HG03378 (cell line): Measurements from ENCODE around the gene XYLB.
"Not testable (repeated sequence)": the region's sequence is repeated elsewhere in the genome, so short reads cannot be mapped to it uniquely, and the experiment has no call there.

Experiments
- ATAC-seq: cut with Tn5 transposase; IDR thresholded peaks from one replicate; pipeline ENCODE4 v1.9.1; 2021; ENCODE audit warnings: mild to moderate bottlenecking, moderate library complexity; ENCODE audit not compliant: unreplicated experiment

The XYLB gene

DNA sequence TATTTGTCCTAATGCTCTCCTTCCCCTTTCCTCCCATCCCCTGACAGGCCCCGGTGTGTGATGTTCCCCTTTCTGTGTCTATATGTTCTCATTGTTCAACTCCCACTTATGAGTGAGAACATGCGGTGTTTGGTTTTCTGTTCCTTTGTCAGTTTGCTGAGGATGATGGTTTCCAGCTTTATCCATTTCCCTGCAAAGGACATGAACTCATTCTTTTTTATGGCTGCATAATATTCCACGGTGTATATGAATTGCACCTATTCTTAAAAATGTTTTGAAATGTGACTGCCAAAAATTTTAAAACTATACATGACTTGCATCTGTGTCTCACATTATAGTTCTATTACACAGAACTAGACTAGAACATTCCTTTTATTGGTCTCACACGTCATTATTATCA, 25.9 kb upstream of the XYLB start:
- not testable (repeated sequence) for ATAC-seq

DNA sequence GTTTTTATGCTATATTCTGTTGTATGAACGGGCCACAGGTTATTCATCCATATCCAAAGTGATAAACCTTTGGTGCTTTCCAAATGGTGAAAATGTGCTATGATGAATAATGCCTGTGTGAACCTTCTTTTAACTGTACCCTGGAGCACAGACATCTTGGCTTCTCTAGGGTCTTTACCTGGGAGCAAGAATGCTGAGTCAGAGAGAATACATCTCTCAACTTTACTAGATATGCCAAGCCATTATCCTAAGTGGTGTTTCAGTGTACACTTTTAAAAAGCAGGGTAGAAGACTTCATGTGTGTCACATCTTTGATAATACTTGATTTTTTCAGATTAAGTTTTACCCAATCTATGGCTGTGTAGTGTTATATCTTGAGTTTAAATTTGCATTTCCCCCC, 23.5 kb upstream of the XYLB start:
- no peak for ATAC-seq

DNA sequence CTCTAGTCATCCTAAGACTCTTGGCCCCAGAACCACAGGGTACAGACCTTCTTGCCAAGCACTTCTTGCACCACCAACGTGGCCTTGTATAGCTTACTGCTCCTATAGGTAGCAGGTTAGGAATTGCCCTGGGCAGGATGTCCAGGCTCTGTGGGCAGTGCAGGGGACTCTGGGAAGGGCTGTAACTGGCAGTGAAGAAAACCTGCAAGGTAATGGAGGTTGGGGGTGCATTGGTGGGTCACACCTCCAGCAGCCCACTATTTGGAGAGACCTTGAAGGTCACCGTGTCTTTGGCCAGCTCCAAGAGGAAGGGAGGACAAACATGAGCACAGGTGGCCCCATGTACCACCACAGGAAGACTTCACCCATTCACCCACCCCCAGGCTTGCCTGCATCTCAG, 21.3 kb upstream of the XYLB start:
- no peak for ATAC-seq

DNA sequence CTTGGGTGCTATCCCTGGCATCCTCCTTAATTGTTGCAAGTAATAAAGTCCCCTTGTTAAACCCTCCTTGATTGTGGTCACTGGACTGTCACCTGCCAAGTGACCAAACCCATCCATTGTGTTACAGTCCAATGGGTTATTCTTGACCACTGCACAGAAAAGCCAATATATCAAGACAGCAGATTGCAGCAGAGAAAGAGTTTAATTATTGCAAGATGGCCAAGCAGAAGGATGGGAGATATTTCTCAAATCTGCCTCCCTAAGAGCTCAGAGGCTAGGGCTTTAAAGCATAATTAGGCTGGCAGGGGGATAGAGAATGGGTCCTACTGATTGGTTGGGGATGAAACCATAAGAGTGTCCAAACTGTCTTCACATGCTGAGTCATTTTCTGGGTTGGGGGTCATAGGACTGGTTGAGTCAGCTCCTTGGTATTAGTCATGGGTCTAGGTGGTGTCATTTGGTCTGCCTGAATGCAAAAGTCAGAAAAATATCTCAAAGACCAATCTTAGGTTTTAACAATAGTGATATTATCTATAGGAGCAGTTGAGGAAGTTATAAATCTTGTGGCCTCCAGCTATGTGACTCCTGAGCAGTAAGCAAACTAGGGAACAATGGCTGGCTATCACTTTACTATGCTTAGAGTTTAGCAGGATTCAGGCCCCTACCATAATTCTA, 19.1 kb upstream of the XYLB start:
- no peak for ATAC-seq

DNA sequence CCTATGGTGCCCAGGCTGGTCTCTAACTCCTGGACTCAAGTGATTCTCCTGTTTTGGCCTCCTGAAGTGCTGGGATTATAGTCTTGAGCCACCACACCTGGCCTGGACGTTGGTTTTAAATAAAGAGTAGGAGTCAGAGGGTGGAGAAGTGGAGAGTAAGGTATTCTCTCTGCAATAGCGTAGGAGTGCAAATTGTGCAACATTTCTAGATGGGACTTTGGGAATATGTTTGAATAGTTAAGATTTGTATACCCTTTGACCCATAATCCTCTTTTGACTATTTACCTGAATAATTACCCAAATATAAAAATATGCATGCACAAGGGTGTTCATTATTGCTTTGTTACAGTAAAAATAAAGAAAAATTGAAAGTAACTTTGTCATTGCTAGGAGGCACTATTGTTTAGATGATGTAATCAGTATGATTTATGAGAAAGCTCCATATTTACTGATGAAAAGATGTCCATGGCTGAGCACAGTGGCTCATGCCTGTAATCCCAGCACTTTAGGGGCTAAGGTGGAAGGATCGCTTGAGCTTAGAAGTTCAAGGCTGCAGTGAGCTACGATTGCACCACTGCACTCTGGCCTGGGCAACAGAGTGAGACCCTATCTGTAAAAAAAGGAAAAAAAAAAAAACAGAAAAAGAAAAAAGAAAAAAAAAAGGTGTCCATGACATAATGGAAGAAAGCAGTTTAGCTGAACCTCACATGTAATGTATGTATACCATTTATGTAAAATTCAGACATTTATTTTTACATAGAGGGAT, 15.1 kb upstream of the XYLB start:
- ATAC-seq = no peak

DNA sequence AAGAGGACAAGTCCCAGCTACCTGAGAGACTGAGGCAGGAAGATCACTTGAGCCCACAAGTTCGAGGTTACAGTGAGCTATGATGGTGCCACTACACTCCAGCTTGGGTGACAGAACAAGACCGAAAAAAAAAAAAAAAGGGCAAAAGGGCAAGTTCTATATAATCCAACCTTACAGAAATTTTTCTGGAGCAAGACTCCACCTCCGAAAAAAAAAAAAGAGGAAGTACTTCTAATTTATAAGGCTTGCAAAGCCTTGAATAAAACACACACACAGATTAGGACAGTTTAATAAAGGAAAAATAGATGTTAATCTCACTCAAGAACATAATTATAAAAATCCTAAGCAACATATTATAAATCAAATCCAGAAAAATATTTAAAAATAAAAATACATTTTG, 14.4 kb upstream of the XYLB start:
- ATAC-seq = no peak

DNA sequence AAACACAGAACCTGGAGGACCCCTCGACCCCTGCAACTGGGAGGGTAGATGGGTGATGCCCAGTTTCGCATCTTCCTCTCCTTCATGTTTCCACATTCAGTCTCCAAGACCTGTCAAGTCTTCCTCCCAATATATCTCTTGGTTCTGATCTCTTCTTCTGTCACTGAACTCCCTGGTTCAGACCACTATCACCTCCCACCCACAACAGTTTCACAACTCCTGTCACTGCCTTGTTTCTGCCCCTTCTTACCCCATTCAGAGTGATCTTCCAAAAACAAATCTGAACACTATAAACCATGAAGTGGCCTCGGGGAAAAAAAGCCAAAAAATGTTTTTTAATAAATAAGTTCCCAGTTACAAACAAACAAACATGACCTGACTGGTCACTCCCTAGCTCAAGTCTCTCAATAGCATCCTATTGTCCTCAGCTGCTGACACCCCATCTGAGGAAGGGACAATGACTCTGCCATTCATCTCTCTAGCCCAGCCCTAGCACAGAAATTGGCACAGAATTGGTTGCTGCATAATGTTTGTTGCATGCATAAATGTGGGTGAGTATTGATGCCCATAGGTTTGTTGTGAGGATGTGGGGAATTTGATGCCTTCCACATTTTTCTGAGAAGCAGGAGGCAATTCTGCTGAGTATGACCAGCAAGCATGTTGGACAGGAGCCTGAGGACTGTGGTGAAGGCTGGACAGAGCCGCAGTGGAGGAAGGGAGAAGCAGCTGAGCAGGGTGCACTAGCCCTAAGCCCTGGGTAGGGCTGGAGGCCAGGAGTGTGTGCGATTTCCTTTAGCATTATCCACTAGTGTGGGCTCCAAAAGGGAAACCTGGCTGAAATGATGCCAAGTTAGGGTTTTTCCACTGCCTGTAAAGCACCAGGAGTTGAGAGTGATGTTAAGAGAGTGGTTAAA, 12.2 kb upstream of the XYLB start:
- ATAC-seq = no peak

DNA sequence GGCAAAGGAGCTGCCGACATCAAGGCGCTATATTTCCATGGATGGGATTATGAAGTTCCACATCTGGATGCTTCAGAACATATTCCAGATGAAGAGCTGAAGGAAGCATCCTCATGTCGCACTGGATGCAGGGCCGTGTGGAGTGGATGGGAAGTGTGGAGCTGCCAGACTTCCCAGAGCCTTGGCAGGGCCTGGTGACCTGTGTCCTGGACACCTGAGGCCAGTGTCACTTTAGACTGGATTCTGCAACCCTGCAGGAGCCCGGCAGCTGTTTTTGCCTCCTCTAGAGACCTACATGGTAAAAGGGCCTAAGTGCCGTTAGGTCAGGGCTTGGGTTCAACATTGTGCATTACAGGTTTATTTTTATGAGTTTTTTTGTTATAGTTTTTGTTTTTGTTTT, 11.3 kb upstream of the XYLB start:
- ATAC-seq = no peak

DNA sequence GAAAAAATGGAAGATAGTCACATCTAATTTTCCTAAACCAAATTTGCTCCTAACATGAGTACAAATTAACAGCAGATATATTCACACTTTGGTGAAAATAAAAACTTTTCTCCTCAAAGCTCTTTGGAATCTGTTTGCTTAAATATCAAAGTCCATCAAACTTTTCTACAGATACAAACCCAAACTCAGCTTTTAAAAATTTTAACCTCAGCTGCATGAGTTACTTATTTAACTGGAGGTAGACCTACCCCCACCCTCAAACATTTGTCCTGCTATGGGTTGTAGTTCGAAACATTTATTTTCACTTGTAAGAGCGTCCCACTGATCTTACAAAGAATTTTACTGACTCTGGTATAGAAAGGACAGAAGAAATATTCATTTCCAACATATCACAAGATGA, 8.9 kb upstream of the XYLB start:
- ATAC-seq = no peak

DNA sequence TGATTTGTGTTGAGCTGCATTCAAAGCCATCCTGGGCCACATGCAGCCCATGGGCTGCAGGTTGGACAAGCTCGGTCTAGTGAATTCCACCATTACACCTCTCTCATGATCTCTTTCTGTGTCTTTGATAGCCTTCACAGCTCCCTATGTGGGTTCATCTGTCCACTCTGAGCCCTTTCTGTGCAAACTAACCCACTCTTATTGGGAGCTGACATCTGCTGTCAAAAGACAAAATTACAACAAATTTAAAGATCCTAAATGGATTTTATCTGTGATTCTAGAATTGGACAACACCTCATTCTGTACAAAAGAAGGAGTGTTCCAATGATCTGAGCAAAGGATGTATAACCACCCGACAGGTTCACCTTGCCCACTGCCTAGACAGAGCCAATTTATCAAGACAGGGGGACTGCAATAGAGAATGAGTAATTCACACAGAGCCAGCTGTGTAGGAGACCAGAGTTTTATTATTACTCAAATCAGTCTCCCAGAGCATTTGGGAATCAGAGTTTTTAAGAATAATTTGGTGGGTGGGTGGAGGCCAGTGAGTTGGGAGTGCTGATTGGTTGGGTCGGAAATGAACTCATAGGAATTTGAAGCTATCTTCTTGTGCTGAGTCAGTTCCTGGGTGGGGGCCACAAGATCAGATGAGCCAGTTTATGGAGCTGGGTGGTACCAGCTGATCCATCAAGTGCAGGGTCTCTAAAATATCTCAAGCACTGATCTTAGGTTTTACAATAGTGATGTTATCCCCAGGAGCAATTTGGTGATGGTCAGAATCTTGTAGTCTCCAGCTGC, 2.6 kb upstream of the XYLB start:
- no peak for ATAC-seq

DNA sequence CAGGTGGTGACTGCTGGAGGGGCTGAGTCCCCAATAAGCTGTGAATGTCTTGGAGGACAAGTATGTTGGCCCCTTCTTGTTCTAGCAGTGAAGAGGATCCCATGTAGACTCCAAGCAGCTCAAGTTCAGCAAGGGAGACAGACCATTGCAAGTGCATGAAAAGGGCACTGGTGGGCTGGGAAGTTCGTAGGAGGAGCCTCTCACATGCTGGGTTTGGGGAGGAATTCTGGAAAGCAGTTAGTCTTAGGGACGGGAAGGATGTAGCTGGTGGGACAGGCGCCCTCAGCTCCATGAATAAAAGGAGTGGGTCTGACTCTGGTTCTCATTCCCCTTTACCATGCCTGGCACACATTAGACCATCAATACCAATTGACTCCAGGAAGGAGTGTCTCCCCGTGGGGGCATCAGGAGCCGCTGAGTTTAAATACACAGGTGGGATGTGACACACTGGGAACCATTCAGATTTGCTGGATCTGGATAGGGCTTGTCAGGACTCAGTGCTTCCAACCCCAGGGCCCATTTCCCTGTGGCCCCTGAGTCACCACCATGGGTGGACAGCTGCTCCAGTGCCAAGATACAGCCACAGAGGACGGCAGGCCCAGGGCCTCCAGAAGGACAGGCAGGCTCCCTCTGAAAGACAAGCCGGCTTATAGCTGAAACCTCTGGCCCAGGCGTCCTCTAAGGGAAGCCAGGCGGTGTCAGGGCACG, 552 bp upstream of the XYLB start:
- ATAC-seq = peak; percentile 34

DNA sequence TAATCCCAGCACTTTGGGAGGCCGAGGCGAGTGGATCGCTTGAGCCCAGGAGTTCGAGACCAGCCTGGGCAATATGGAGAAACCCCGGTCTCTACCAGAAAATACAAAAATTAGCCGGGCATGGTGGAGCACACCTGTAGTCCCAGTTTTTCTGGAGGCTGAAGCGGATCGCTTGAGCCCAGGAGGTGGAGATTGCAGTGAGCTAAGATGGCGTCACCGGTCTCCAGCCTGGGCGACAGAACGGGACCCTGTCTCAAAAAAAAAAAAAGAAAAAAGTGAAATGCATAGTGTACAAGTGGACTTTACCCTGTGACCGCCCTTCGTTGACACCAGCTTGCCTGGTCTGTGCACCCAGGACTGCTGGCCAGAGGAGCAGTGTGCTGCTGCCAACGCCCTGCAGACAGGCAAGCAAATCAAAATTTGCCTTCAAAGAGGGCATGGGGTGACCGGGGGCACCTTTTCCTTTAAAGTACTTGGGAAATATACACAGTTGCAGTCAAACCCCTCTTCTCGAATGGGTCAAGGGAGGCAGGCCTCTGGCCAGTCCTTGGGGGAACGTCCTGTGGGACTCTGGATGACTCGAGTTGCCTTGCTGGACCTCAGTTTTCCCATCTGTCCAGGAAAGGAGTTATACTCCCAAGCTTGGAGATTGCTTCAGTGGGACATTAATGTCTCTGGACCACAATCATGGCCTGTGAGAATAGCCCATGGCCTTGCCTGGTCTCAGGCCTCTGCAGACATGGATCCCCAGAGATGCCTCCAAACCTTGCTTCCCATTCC, 1.0 kb downstream of the XYLB start:
- no peak for ATAC-seq

DNA sequence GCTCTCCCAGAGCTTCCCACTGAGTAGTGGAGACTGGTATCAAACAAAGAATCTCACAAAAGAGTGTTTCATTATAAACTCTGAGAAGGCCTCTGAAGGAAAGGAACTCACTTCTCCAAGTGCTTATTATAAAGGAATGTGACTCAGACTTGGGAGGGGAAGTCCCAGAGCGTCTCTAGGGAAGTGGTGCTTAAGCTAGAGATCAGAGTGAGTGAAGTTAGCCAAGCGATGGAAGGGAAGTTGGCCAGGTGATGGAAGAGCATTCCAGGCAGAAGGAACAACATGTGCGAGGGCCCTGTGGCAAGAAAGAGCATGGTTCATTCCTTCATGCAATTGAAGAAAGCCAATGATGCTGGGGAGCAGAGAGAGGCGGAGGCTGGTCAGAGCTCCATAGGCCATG, 2.3 kb downstream of the XYLB start:
- no peak for ATAC-seq

DNA sequence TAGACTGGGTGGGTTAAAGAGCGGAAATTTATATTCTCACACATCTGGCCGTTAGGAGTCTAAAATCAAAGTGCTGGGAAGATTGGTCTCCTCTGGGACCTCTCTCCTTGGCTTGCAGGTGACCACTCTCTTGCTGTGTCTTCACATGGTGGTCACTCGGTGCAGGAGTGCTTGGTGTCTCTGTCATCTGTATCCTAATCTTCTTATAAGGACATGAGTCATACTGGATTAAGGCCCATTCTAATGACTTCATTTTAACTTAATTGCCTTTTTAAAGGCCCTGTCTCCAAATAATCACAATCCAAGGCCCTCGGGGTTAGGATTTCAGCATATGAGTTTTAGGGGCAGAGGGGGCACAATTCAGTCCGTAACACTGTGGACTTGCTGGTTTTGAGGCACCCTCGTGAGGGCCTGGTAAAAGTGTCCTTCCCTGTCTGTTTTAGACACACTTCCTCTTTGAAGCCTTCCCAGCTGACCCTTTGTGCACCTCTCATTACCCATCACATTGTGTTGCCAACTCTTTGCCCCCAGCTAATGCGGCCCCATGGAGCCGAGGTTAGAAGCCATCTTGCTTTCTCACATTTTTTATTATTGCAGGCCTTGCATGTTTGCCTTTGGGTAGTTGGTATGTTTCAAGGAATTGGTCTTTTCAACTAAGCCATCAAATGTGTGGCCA, 3.2 kb downstream of the XYLB start:
- ATAC-seq = no peak

DNA sequence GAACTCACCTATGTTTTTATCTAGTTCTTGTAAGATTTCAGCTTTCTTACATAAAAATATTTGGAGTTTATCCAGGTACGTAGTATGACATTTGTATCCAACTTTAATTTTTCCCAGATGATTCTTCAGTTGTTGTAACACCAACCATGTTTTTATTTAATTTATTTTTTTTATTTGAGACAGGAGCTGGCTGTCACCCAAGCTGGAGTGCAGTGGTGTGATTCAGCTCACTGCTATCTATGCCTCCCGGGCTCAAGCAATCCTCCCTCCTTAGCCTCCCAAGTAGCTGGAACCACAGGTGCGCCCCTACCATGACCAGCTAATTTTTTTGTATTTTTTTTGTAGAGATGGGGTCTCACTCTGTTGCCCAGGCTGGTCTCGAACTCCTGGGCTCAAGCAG, 6.6 kb downstream of the XYLB start:
- no peak for ATAC-seq

DNA sequence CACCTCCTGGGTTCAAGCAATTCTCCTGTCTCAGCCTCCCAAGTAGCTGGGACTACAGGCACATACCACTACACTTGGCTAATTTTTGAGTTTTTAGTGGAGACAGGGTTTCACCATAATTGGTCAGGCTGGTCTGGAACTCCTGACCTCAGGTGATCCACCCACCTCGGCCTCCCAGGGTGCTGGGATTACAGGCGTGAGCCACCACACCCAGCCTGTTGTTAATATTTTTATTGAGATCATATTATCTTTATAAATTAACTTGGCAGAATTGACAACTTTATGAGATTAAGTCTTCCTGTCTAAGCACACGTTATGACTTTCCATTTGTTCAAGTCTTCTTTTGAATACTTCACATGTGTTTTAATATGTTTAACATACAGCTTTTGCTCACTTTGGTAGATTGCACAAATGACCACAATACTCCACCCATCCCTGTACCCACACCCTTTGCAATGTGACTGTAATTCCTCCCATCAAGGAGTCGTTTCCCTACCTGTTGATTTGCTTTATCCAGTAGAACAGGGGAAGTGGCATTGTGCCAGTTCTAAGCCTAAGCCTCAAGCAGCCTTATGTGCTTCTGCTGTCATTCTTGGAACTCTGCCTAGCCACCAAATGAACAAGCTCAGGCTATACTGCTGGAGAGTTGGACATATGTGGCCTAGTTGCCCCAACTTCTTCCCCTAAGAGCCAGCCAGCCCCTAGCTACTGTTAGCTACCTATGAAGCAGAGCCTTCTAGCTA, 8.2 kb downstream of the XYLB start:
- ATAC-seq = no peak

DNA sequence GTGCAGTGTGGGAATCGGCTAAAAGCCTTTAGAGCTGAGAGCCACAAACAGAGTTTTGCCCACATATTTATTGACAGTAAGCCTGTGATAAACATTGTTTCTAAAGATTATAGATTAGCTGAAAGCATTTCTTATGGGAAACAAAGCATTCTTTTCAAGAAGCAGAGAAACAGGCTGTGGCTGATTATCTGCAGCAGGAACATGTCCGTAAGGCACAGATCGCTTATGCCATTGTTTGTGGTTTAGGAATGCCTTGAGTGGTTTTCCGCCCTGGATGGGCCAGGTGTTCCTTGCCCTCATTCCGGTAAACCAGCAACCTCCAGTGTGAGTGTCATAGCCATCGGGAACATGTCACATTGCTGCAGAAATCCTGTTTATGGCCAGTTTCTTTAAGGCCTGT, 12.5 kb downstream of the XYLB start:
- ATAC-seq = no peak

DNA sequence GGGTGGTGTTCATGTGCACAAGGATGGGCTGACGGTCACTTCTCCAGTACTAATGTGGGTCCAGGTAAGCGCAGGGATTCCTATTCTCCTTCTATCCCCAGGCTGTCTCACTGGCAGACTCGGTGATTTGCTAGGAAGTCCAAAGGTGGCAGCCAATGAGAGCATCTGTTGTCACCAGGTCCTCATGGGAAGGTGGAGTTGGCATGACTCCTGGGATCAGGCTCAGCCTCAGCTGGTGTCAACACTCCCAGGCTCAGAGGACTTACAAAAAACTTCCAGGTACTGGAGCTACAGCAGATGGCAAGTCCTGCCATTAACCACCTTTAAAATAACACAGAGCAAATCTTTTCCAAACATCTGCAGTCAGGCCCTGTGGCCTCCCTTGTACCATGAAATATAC, 13.8 kb downstream of the XYLB start:
- ATAC-seq = no peak
